RPMI7951 (cell line): ENCODE measurements around the gene ZNHIT2. TPM values are rescaled to one million over a fixed set of nuclear protein-coding genes. Genes with fewer than 3 reads are reported as not detected.

Source experiments
- DNase-seq: peaks from one replicate; pipeline ENCODE4 v3.0.0-alpha.2; 2012; ENCODE audit warnings: low read depth
- total RNA-seq: library from RNA; depleted of rRNA; stranded (reverse); fragments of >200 nt; shearing (Covaris generic); gene quantifications from 2 replicates; pipeline ENCODE4 v1.2.3, GENCODE V29; 2014; rRNA removed

Gene ZNHIT2
- total RNA-seq, 1 experiment from 2014 or later: 7.6 TPM

- no peak for DNase-seq
Observed at GRCh38 chr11:65072631-65072966, 44.9 kb downstream of the ZNHIT2 start.

DNA sequence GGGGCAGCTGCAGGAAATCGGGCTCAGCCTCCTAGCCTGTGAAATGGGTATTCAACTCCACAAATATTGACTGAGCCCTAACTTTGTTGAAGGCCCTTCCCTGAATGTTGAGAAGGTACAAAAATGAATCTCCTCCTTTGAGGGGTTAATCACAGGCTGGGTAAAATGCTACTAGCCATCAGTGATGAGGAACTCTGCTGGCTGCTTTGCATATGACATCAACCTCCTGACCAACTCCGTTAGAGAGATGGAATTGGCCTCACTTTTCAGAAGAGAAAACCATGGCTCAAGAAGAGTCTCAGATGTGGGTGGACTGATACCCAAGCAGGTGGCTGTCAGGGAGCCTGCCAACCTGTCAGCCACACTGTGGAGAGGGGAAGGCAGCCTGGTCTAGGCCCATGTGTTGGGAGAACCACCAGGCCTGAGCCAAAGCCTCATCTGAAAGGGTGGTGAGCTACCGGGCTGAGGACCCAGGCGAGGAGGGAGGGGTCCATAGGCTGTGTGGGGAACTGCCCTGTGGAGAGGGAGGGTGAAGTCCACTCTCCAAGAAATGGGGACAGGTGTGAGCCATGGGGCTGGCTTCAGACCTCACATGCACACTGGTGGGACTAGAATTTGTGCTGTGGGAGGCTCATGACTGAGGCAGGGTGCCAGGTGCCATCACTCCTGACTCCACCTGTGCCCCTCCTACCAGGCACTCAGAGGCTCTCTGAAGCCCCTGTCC lies 45.4 kb downstream of the ZNHIT2 start:
- DNase-seq: no peak

GRCh38 chr11:65069217-65069616 lies 48.3 kb downstream of the ZNHIT2 start:
- DNase-seq: no peak

DNA sequence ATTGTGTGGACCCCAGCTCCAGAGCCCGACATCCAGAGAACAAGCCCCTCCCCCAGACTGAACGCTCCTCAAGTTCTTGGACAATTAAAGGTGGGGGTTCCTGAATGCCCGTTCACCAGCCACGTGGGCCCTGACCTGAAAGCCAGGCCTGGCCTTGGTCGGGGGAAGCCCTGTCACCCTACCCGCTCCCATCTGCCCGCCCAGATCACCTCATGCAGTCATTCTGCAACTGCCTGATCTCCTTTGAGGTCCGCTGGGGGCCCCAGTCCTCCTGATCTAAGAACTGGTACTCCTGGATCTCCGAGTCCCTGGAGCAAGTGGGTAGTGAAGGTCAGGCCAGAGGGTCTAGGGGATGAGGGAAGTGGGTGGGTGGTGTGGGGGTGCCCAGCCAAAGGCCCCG lies 50.1 kb downstream of the ZNHIT2 start:
- no peak for DNase-seq

GRCh38 chr11:65066805-65067291 lies 50.7 kb downstream of the ZNHIT2 start:
- DNase-seq: no peak

Other genes with a start within 250 kb of the ZNHIT2 start
- gene EHD1, start 239.1 kb downstream of the ZNHIT2 start, total RNA-seq: 82.1 and 92.3 TPM in 2 replicates
- 6.6 and 7.2 TPM in 2 replicates for gene ATG2A, start 200.5 kb downstream of the ZNHIT2 start, total RNA-seq
- gene PPP2R5B, start 193.0 kb downstream of the ZNHIT2 start, total RNA-seq: 12.5 and 17.8 TPM in 2 replicates
- gene GPHA2, start 181.8 kb downstream of the ZNHIT2 start, total RNA-seq: not detected in 2 replicates
- not detected in 2 replicates for gene MAJIN, start 145.6 kb downstream of the ZNHIT2 start, total RNA-seq
- gene BATF2, start 120.7 kb downstream of the ZNHIT2 start, total RNA-seq: 0.59 and 0.84 TPM in 2 replicates
- gene ARL2, start 103.5 kb downstream of the ZNHIT2 start, total RNA-seq: 166 and 176 TPM in 2 replicates
- gene SNX15, start 90.3 kb downstream of the ZNHIT2 start, total RNA-seq: 25.8 and 27.0 TPM in 2 replicates
- gene SAC3D1, start 76.5 kb downstream of the ZNHIT2 start, total RNA-seq: 18.9 and 21.0 TPM in 2 replicates
- gene NAALADL1, start 59.1 kb downstream of the ZNHIT2 start, total RNA-seq: not detected in 2 replicates
- gene CDCA5, start 33.7 kb downstream of the ZNHIT2 start, total RNA-seq: 41.7 and 45.7 TPM in 2 replicates
- 58.3 and 65.6 TPM in 2 replicates for gene ZFPL1, start 33.5 kb downstream of the ZNHIT2 start, total RNA-seq
- 48.7 and 108 TPM in 2 replicates for gene VPS51, start 21.5 kb downstream of the ZNHIT2 start, total RNA-seq
- gene TM7SF2, start 5.8 kb downstream of the ZNHIT2 start, total RNA-seq: 5.0 and 6.0 TPM in 2 replicates
- 366 and 448 TPM in 2 replicates for gene FAU, start 4.4 kb upstream of the ZNHIT2 start, total RNA-seq
- gene MRPL49, start 4.6 kb upstream of the ZNHIT2 start, total RNA-seq: 50.6 and 69.5 TPM in 2 replicates
- 15.6 and 29.2 TPM in 2 replicates for gene SYVN1, start 16.8 kb upstream of the ZNHIT2 start, total RNA-seq
- not detected in 2 replicates for gene SPDYC, start 52.5 kb upstream of the ZNHIT2 start, total RNA-seq
- 195 and 272 TPM in 2 replicates for gene CAPN1, start 64.2 kb upstream of the ZNHIT2 start, total RNA-seq
- gene POLA2, start 144.3 kb upstream of the ZNHIT2 start, total RNA-seq: 28.1 and 43.7 TPM in 2 replicates
- 7.0 and 7.1 TPM in 2 replicates for gene CDC42EP2, start 197.2 kb upstream of the ZNHIT2 start, total RNA-seq
- 41.5 and 58.9 TPM in 2 replicates for gene DPF2, start 216.2 kb upstream of the ZNHIT2 start, total RNA-seq
- gene TIGD3, start 237.1 kb upstream of the ZNHIT2 start, total RNA-seq: 0.20 and 0.24 TPM in 2 replicates